Ishikawa (cell line): Measurements from ENCODE around the gene TMEM59L.

Experiments
- CREB1 ChIP-seq: IDR thresholded peaks from 2 replicates; pipeline ENCODE4 v1.6.1; 2012; ENCODE audit warnings: low read depth
- EGR1 ChIP-seq: IDR thresholded peaks from 2 replicates; pipeline ENCODE4 v1.6.1; 2012
- EP300 ChIP-seq: IDR thresholded peaks from 2 replicates; pipeline ENCODE4 v1.6.1; 2012; ENCODE audit warnings: borderline replicate concordance
- FOXM1 ChIP-seq: IDR thresholded peaks from 2 replicates; pipeline ENCODE4 v1.6.1; 2012; ENCODE audit warnings: low read depth, borderline replicate concordance
- NFIC ChIP-seq: IDR thresholded peaks from 2 replicates; pipeline ENCODE4 v1.6.1; 2012
- RAD21 ChIP-seq: IDR thresholded peaks from 2 replicates; pipeline ENCODE4 v1.6.1; 2012; ENCODE audit warnings: low read depth
- TAF1 ChIP-seq: IDR thresholded peaks from 2 replicates; pipeline ENCODE4 v1.6.1; 2012; ENCODE audit warnings: low read depth, mild to moderate bottlenecking
- TCF12 ChIP-seq: IDR thresholded peaks from 2 replicates; pipeline ENCODE4 v1.6.1; 2012; ENCODE audit warnings: low read depth
- TEAD4 ChIP-seq: IDR thresholded peaks from 2 replicates; pipeline ENCODE4 v1.6.1; 2012
- YY1 ChIP-seq: IDR thresholded peaks from 2 replicates; pipeline ENCODE4 v1.6.1; 2012; ENCODE audit warnings: low read depth
- ZBTB7A ChIP-seq: IDR thresholded peaks from 2 replicates; pipeline ENCODE4 v1.6.1; 2012; ENCODE audit warnings: low read depth
- TF ChIP-seq, protein P1 (sequence below): IDR thresholded peaks from 2 replicates; pipeline ENCODE4 v1.6.1; 2012; ENCODE audit warnings: low read depth, mild to moderate bottlenecking
- TF ChIP-seq, protein P2 (sequence below): IDR thresholded peaks from 2 replicates; pipeline ENCODE4 v1.6.1; 2012
- TF ChIP-seq, protein P3 (sequence below): IDR thresholded peaks from 2 replicates; pipeline ENCODE4 v1.6.1; 2012

Gene TMEM59L

DNA sequence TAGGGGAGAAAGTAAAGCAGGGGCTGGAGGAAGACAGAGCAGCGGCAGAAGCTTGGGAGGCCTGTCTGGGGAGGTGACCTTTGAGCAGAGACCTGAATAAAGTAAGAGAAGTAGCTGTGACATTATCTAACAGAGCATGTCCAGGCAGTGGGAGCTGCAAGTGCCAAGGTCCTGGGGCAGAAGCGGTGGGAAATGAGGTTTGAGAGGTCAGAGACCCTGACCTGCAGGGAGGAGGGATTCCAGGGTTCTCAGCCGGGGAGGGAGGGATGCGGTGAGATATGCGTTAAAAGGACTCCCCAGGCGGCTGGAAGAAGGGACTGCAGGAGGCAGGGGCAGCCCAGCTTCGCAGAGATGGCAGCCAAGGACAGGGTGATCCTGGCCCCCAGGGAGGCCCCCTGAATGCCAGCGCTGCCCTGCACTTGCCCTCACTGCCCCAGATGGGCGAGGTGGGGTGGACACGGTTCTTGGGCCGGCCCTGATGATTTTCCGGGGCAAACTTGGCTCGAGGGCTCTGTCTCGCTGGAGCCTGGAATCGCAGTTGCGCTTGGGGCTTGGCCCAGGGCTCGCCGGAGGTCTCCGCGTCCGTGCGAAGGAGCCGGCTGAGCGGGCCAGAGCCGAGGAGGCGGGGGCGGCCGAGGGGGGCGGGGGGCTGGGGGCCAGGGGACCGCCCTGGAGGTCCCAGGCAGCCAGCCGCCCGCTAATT is 9.3 kb upstream of the TMEM59L start:
- TF ChIP-seq, protein P1, sequence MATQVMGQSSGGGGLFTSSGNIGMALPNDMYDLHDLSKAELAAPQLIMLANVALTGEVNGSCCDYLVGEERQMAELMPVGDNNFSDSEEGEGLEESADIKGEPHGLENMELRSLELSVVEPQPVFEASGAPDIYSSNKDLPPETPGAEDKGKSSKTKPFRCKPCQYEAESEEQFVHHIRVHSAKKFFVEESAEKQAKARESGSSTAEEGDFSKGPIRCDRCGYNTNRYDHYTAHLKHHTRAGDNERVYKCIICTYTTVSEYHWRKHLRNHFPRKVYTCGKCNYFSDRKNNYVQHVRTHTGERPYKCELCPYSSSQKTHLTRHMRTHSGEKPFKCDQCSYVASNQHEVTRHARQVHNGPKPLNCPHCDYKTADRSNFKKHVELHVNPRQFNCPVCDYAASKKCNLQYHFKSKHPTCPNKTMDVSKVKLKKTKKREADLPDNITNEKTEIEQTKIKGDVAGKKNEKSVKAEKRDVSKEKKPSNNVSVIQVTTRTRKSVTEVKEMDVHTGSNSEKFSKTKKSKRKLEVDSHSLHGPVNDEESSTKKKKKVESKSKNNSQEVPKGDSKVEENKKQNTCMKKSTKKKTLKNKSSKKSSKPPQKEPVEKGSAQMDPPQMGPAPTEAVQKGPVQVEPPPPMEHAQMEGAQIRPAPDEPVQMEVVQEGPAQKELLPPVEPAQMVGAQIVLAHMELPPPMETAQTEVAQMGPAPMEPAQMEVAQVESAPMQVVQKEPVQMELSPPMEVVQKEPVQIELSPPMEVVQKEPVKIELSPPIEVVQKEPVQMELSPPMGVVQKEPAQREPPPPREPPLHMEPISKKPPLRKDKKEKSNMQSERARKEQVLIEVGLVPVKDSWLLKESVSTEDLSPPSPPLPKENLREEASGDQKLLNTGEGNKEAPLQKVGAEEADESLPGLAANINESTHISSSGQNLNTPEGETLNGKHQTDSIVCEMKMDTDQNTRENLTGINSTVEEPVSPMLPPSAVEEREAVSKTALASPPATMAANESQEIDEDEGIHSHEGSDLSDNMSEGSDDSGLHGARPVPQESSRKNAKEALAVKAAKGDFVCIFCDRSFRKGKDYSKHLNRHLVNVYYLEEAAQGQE = no peak
- TF ChIP-seq EP300 (no peak), TCF12 (no peak), CREB1 (no peak), EGR1 (no peak), ZBTB7A (no peak), FOXM1 (no peak), TEAD4 (no peak), TAF1 (no peak), RAD21 (no peak), NFIC (no peak), YY1 (no peak)
- TF ChIP-seq, protein P2, sequence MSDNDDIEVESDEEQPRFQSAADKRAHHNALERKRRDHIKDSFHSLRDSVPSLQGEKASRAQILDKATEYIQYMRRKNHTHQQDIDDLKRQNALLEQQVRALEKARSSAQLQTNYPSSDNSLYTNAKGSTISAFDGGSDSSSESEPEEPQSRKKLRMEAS = no peak
- TF ChIP-seq, protein P3, sequence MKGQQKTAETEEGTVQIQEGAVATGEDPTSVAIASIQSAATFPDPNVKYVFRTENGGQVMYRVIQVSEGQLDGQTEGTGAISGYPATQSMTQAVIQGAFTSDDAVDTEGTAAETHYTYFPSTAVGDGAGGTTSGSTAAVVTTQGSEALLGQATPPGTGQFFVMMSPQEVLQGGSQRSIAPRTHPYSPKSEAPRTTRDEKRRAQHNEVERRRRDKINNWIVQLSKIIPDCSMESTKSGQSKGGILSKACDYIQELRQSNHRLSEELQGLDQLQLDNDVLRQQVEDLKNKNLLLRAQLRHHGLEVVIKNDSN = no peak

DNA sequence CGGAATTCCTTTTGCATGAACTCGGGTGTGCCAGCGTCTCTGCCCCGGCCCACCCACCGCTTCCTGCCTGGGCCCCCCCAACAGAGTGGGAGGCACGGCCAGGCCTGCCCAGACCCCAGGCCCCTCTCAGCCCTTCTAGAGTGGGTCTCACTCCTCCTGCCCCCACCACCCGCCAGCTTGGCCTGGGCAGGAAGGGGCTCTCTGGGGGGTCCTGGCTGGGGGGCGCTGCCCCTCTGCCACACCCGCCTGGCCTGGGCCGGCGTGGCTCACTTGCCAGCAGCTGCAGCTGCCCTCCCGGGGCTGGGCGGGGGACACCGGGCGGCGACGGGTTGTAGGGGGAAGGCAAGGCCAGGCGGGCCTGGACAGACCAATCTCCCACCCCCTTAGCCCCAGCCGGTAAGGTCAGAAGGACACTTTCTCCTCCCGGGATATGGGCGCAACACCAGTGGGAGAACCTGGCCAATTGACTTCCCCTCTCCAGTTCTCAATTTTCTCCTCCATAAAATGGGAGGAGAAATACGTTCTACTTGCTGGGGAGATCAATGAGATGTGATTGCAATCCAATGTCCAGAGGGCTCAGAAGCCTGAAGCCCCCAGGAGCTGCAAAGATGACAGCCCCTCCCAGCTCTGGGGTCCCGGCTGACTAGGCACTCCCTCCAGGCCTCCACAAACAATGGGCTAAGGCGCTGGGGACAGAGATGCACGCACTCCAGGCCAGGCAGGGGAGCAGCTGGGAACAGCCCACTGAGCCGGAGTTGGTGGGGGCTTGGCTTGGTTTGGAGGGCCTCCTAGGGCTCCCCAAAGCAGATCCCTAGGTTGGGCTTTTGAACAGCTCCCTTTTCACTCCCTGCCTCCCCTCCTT is 8.5 kb upstream of the TMEM59L start:
- no peak for TF ChIP-seq RAD21
- TF ChIP-seq ZBTB7A = peak; percentile 38; the same call in 1 of the 2 replicates

DNA sequence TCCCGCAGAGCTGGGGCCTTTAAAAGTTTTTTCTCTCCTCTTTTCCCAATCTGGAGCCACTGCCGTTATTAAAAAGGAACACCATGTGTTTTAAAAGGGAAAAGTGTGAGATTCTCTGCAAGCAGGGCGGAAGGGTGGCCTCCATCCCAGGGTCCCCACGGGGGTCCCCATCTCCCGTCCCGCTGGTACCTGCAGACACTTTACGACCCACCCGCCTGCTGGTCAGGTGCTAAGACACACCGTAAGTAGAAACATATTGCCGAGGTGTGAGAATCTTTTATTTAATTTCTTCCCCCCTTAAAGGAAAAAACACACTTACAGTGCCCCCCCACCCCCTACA is 7.9 kb upstream of the TMEM59L start:
- TF ChIP-seq EP300 (no peak), TEAD4 (no peak), FOXM1 (no peak), EGR1 (no peak), NFIC (no peak), RAD21 (no peak)
- TF ChIP-seq, protein P3 = no peak
- TF ChIP-seq, protein P2 = no peak
- TF ChIP-seq, protein P1 = no peak

DNA sequence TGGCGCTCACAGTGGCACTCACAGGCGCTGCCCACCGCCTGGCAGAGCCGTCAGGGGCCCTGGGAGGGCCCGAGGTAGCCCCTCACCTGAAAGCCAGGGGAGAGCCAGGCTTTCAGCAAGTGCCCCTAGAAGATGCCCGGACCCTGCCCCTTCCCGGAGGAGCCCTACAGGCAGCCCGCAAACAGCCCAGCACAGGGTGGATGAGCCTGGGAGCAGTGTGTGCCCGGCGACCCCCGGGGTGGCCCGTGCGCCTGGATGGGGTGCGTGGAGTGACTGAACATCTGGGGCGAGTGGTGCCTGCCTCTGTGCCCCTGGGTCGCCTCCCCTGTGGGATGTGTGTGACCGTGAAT is 7.5 kb upstream of the TMEM59L start:
- TF ChIP-seq EGR1 = no peak
- TF ChIP-seq, protein P2 = no peak
- TF ChIP-seq YY1 = no peak
- no peak for TF ChIP-seq CREB1
- no peak for TF ChIP-seq TCF12
- no peak for TF ChIP-seq NFIC
- TF ChIP-seq, protein P3 = no peak

DNA sequence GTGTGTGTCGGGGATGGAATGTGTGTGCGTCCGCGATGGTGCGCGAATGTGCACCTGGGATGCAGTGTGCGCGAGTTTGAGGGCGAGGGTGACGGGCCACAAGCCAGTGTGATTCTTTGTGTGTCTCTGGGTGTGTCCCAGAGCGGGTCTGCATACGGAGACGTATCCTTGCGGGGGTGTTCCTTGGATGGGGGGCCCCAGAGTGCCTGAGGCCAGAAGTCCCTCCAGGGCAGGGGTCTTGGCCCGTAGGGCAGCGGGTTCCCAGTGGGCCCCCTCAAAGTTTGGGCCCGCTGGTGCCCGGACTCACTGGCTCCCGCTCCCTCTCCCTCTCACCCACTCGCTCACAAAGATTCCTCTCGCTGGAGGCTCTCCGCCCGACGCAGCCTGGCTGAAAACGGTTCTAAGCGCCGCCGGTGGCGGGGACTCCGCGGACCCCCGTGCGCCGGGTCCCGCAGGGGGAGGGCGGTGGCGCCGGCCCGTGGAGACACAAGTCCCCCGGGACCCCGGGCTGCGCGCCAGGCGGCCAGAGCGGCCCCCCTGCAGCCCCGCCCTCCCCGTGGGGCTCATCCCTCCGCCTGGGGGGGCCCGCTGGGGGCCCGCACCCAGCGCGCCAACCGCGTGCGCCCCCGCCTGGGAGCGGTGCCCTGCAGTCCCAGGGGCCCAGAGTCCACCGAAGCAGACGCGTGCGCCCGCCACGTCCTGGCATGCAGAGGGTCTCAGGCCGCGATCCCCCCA is 7.0 kb upstream of the TMEM59L start:
- TF ChIP-seq, protein P1 = no peak
- no peak for TF ChIP-seq NFIC
- no peak for TF ChIP-seq ZBTB7A
